H9 (cell line): ENCODE data around the gene C8G. TPM values are rescaled to one million over a fixed set of nuclear protein-coding genes. Genes with fewer than 3 reads are reported as not detected.

ENCODE experiments used
- DNase-seq: peaks from one replicate; pipeline ENCODE4 v3.0.0-alpha.2; 2017
- H2AFZ ChIP-seq: one replicate; pipeline ENCODE4 v1.6.1; 2013; ENCODE audit warnings: mild to moderate bottlenecking, low read length, control low read depth, moderate library complexity
- H2AK5ac ChIP-seq: 2 replicates; pipeline ENCODE4 v1.6.1; 2013; ENCODE audit warnings: low read length, control low read depth, mixed read lengths; ENCODE audit not compliant: insufficient read length
- H2BK120ac ChIP-seq: one replicate; pipeline ENCODE4 v1.6.1; 2013; ENCODE audit warnings: low read depth, mild to moderate bottlenecking, low read length, control low read depth, inconsistent platforms; ENCODE audit not compliant: poor library complexity, severe bottlenecking
- H2BK12ac ChIP-seq: 2 replicates; pipeline ENCODE4 v1.6.1; 2013; ENCODE audit warnings: low read length, control low read depth, mixed read lengths, low read depth; ENCODE audit not compliant: insufficient read length
- H2BK15ac ChIP-seq: 2 replicates; pipeline ENCODE4 v1.6.1; 2013; ENCODE audit warnings: low read depth, low read length, control low read depth
- H2BK20ac ChIP-seq: one replicate; pipeline ENCODE4 v1.6.1; 2013; ENCODE audit warnings: low read depth, mild to moderate bottlenecking, low read length, control low read depth, inconsistent platforms; ENCODE audit not compliant: poor library complexity, severe bottlenecking
- H2BK5ac ChIP-seq: 2 replicates; pipeline ENCODE4 v1.6.1; 2013; ENCODE audit warnings: low read length, control low read depth, mixed read lengths; ENCODE audit not compliant: insufficient read length
- H3K14ac ChIP-seq: 2 replicates; pipeline ENCODE4 v1.6.1; 2013; ENCODE audit warnings: low read length, control low read depth; ENCODE audit not compliant: insufficient read depth
- H3K18ac ChIP-seq: 2 replicates; pipeline ENCODE4 v1.6.1; 2013; ENCODE audit warnings: low read depth, mild to moderate bottlenecking, mixed read lengths, low read length, control low read depth; ENCODE audit not compliant: insufficient read length
- H3K23ac ChIP-seq: 2 replicates; pipeline ENCODE4 v1.6.1; 2013; ENCODE audit warnings: low read length, control low read depth, mixed read lengths, low read depth; ENCODE audit not compliant: insufficient read length
- H3K23me2 ChIP-seq: 2 replicates; pipeline ENCODE4 v1.6.1; 2013; ENCODE audit warnings: low read depth, mild to moderate bottlenecking, mixed read lengths, low read length, control low read depth; ENCODE audit not compliant: insufficient read length, poor library complexity, severe bottlenecking
- H3K27ac ChIP-seq: 2 replicates; pipeline ENCODE4 v1.5.1; 2013; ENCODE audit warnings: low read length, control low read depth, mixed read lengths, low read depth; ENCODE audit not compliant: insufficient read length
- H3K27me3 ChIP-seq: 2 replicates; pipeline ENCODE4 v1.6.1; 2013; ENCODE audit warnings: low read length, control low read depth, inconsistent platforms; ENCODE audit not compliant: insufficient read depth
- H3K4ac ChIP-seq: 2 replicates; pipeline ENCODE4 v1.6.1; 2013; ENCODE audit warnings: low read depth, mild to moderate bottlenecking, control low read depth, inconsistent platforms, low read length, moderate library complexity
- H3K4me1 ChIP-seq: 2 replicates; pipeline ENCODE4 v1.6.1; 2013; ENCODE audit warnings: low read length, control low read depth, inconsistent platforms; ENCODE audit not compliant: insufficient read depth
- H3K4me2 ChIP-seq: 2 replicates; pipeline ENCODE4 v1.6.1; 2013; ENCODE audit warnings: low read length, control low read depth, mixed read lengths; ENCODE audit not compliant: insufficient read length, insufficient read depth
- H3K56ac ChIP-seq: 2 replicates; pipeline ENCODE4 v1.6.1; 2013; ENCODE audit warnings: low read depth, mild to moderate bottlenecking, mixed read lengths, low read length, control low read depth; ENCODE audit not compliant: insufficient read length
- H3K79me1 ChIP-seq: 2 replicates; pipeline ENCODE4 v1.6.1; 2013; ENCODE audit warnings: low read depth, mild to moderate bottlenecking, moderate library complexity, low read length, control low read depth, inconsistent platforms; ENCODE audit not compliant: insufficient read depth, poor library complexity, severe bottlenecking
- H3K79me2 ChIP-seq: 2 replicates; pipeline ENCODE4 v1.6.1; 2013; ENCODE audit warnings: low read length, control low read depth, inconsistent platforms; ENCODE audit not compliant: insufficient read depth
- H3K9ac ChIP-seq: 2 replicates; pipeline ENCODE4 v1.6.1; 2013; ENCODE audit warnings: low read length, control low read depth, mixed read lengths; ENCODE audit not compliant: insufficient read length; ENCODE audit errors: extremely low read depth
- H3K9me3 ChIP-seq: one replicate; pipeline ENCODE4 v1.6.1; 2013; ENCODE audit warnings: low read depth, low read length, inconsistent platforms; ENCODE audit not compliant: control insufficient read depth
- H3T11ph ChIP-seq: one replicate; pipeline ENCODE4 v1.6.1; 2013; ENCODE audit warnings: mild to moderate bottlenecking, low read length, control low read depth, inconsistent platforms
- H4K20me1 ChIP-seq: one replicate; pipeline ENCODE4 v1.6.1; 2013; ENCODE audit not compliant: control insufficient read depth, insufficient read length, insufficient read depth
- H4K5ac ChIP-seq: 2 replicates; pipeline ENCODE4 v1.6.1; 2013; ENCODE audit warnings: low read depth, mild to moderate bottlenecking, mixed read lengths, low read length, control low read depth; ENCODE audit not compliant: insufficient read length
- H4K8ac ChIP-seq: replicated peaks from 2 replicates; pipeline ENCODE4 v1.6.1; 2013; ENCODE audit warnings: low read length, control low read depth, mixed read lengths, low read depth; ENCODE audit not compliant: insufficient read length
- H4K91ac ChIP-seq: 2 replicates; pipeline ENCODE4 v1.6.1; 2013; ENCODE audit warnings: low read depth, mild to moderate bottlenecking, moderate library complexity, mixed read lengths, low read length, control low read depth; ENCODE audit not compliant: insufficient read length
- H3K27ac Mint-ChIP-seq, 3 experiments: 2 replicates in 2 of 3; 3 replicates in 1 of 3; pipeline ENCODE4 v1.8.0; 2020 to 2021; ENCODE audit warnings: mixed read lengths in 3 of 3, mild to moderate bottlenecking in 1 of 3, moderate library complexity in 1 of 3
- H3K27me3 Mint-ChIP-seq: 2 replicates; pipeline ENCODE4 v1.8.0; 2021; ENCODE audit warnings: low read depth, mild to moderate bottlenecking, moderate library complexity, mixed read lengths
- H3K36me3 Mint-ChIP-seq, 3 experiments: 2 replicates in 2 of 3; 3 replicates in 1 of 3; pipeline ENCODE4 v1.8.0; 2020 to 2021; ENCODE audit warnings: low read depth in 3 of 3, mixed read lengths in 3 of 3; ENCODE audit not compliant: insufficient read depth in 1 of 3
- H3K4me1 Mint-ChIP-seq, 2 experiments: 2 replicates each; pipeline ENCODE4 v1.8.0; 2020; ENCODE audit warnings: mixed read lengths in 2 of 2
- H3K4me3 Mint-ChIP-seq, 2 experiments: 2 replicates in 1 of 2; 3 replicates in 1 of 2; pipeline ENCODE4 v1.8.0; 2020 to 2021; ENCODE audit warnings: mild to moderate bottlenecking in 2 of 2, mixed read lengths in 2 of 2, moderate library complexity in 1 of 2
- H3K9me3 Mint-ChIP-seq, 2 experiments: 2 replicates in 1 of 2; 3 replicates in 1 of 2; pipeline ENCODE4 v1.8.0; 2020; ENCODE audit warnings: mild to moderate bottlenecking in 2 of 2, mixed read lengths in 2 of 2, moderate library complexity in 1 of 2
- WGBS: extraction: QIAGEN DNeasy Blood & Tissue Kit; methylation state at CpG from one replicate; pipeline ENCODE4 v1.1.7; 2013; ENCODE audit warnings: missing lambda C conversion rate, low lambda C conversion rate, mixed read lengths; ENCODE audit not compliant: insufficient read length; ENCODE audit errors: extremely low coverage; 5-methylcytosine and 5-hydroxymethylcytosine counted together
- total RNA-seq: library from RNA; stranded (reverse); gene quantifications from 2 replicates; pipeline ENCODE4 v1.2.1, GENCODE V29; 2021
- TF ChIP-seq, protein P1 (sequence below): fragments of 200-600 bp; sonication (generic); conservative IDR thresholded peaks from 3 replicates; pipeline ENCODE4 v1.8.0; 2021; ENCODE audit warnings: antibody characterized with exemption, mild to moderate bottlenecking

Gene C8G
- total RNA-seq, 1 experiment from 2014 or later: 0.96 TPM

DNA sequence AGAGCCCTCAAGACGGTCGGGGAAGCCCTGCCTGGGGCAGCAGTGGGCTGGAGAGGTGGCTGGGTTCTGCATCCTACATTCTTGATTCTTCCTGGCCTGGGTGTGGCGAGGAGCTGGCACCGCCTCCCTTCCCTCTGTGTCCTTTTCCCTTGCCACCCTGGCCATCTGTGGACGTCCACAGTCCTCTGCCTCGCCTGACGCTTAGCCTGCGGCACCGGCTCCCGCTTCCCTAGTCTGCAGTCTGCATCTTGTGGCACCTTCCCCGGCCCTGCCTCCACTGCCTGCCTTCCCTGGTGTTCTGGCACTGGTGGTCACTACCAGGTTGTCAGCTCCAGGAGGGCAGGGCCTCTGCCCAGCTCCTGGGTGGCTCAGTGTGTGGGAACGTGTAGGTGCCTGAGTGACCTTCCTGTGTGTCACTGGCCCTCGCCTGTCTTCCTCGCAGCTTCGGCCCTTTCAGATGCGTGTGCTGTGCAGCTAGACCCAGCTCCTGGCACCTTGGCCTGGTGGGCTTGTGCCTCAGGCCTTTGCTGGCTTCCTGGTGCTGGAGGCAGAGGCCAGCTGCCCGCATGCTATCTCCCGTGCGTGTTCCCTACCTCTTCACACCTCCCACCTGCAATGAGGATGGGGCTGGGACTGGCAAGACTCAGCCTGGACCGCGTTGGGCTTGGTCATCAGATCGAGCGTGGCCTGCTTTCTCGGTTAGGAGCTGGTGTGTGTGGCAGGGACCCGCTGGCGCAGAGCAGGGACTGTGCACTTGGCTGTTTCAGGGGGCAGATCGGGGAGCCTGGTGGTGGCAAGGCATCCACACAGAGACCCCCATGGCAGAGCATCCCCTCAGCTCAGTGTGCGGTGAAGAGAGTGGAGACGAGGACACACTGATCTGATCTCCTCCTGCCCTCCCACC, 37.8 kb upstream of the C8G start:
- Histone ChIP-seq H3K9ac (no peak overlapping the region), H4K5ac (no peak overlapping the region), H2BK5ac (no peak overlapping the region), H2BK120ac (no peak overlapping the region), H3K4me2 (no peak overlapping the region), H3K14ac (no peak overlapping the region), H3K27ac (no peak overlapping the region), H2AK5ac (no peak overlapping the region), H3K18ac (no peak overlapping the region), H2AFZ (no peak overlapping the region), H3T11ph (no peak overlapping the region), H2BK12ac (no peak overlapping the region), H3K56ac (no peak overlapping the region), H3K4ac (no peak overlapping the region), H2BK15ac (no peak overlapping the region), H3K79me1 (no peaks in the 10 kb centered on the region), H3K9me3 (no peaks in the 10 kb centered on the region), H4K8ac (no peak overlapping the region), H2BK20ac (no peak overlapping the region), H3K79me2 (no peaks in the 10 kb centered on the region), H4K20me1 (no peaks in the 10 kb centered on the region), H3K4me1 (no peaks in the 10 kb centered on the region), H3K23ac (no peak overlapping the region), H3K23me2 (no peaks in the 10 kb centered on the region), H4K91ac (no peak overlapping the region), H3K27me3 (no peaks in the 10 kb centered on the region)
- no peaks in the 10 kb centered on the region for H3K27me3 Mint-ChIP-seq
- H3K36me3 Mint-ChIP-seq: peaks cover 16 to 79% (median 62%) of the 10 kb centered on the region in 3 experiments
- TF ChIP-seq, protein P1, sequence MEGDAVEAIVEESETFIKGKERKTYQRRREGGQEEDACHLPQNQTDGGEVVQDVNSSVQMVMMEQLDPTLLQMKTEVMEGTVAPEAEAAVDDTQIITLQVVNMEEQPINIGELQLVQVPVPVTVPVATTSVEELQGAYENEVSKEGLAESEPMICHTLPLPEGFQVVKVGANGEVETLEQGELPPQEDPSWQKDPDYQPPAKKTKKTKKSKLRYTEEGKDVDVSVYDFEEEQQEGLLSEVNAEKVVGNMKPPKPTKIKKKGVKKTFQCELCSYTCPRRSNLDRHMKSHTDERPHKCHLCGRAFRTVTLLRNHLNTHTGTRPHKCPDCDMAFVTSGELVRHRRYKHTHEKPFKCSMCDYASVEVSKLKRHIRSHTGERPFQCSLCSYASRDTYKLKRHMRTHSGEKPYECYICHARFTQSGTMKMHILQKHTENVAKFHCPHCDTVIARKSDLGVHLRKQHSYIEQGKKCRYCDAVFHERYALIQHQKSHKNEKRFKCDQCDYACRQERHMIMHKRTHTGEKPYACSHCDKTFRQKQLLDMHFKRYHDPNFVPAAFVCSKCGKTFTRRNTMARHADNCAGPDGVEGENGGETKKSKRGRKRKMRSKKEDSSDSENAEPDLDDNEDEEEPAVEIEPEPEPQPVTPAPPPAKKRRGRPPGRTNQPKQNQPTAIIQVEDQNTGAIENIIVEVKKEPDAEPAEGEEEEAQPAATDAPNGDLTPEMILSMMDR: no peak
- no peaks in the 10 kb centered on the region for H3K9me3 Mint-ChIP-seq
- no peaks in the 10 kb centered on the region for H3K4me1 Mint-ChIP-seq
- DNase-seq: peak; percentile 21
- H3K4me3 Mint-ChIP-seq: no peak overlapping the region
- peak overlapping the region in 1 of 3 experiments; percentile 75; a peak in 3 of 7 replicates for H3K27ac Mint-ChIP-seq
- WGBS: no CpG with 5 or more reads among the region's 29 CpGs
